GM12878 (cell line): Measurements from ENCODE around the gene PMEL. TPM values are rescaled to one million over a fixed set of nuclear protein-coding genes. Genes with fewer than 3 reads are reported as not detected.
A peak's percentile ranks its signal among the peaks of the same experiment; 100 is the strongest.

Source experiments
- ATF2 ChIP-seq: IDR thresholded peaks from 2 replicates; pipeline ENCODE4 v1.6.1; 2012; ENCODE audit warnings: low read length, inconsistent platforms
- CREB1 ChIP-seq: IDR thresholded peaks from 2 replicates; pipeline ENCODE4 v1.6.1; 2012; ENCODE audit warnings: low read depth, mild to moderate bottlenecking, inconsistent platforms
- ELK1 ChIP-seq: IDR thresholded peaks from 2 replicates; pipeline ENCODE4 v1.6.1; 2012; ENCODE audit warnings: low read depth, low read length, improper control_type of control experiment
- ETV6 ChIP-seq, 2 experiments: fragments of 450-650 bp in 1 of 2; IDR thresholded peaks in 1 of 2; conservative IDR thresholded peaks in 1 of 2; 2 replicates each; pipeline ENCODE4 v1.6.1; 2014; ENCODE audit warnings: antibody characterized with exemption in 1 of 2, borderline replicate concordance in 1 of 2, low read depth in 1 of 2, mild to moderate bottlenecking in 1 of 2, moderate library complexity in 1 of 2
- HDAC6 ChIP-seq: fragments of 200-600 bp; sonication (generic); IDR thresholded peaks from one replicate; pipeline ENCODE4 v1.8.0; 2017; ENCODE audit warnings: antibody characterized with exemption; ENCODE audit not compliant: unreplicated experiment
- JUND ChIP-seq: IDR thresholded peaks from 2 replicates; pipeline ENCODE4 v1.6.1; 2012; ENCODE audit warnings: low read depth, mild to moderate bottlenecking, low read length, improper control_type of control experiment, moderate library complexity
- MTA2 ChIP-seq: fragments of 450-650 bp; IDR thresholded peaks from 2 replicates; pipeline ENCODE4 v1.6.1; 2016; ENCODE audit warnings: low read depth, mild to moderate bottlenecking, moderate library complexity
- MTA3 ChIP-seq: IDR thresholded peaks from 2 replicates; pipeline ENCODE4 v1.6.1; 2012; ENCODE audit warnings: low read length, inconsistent platforms, borderline replicate concordance
- MXI1 ChIP-seq: fragments of 150-350 bp; IDR thresholded peaks from 2 replicates; pipeline ENCODE4 v1.6.1; 2011; ENCODE audit warnings: low read depth, mild to moderate bottlenecking, inconsistent platforms, low read length, improper control_type of control experiment
- NBN ChIP-seq: fragments of 450-650 bp; IDR thresholded peaks from 2 replicates; pipeline ENCODE4 v1.6.1; 2016
- NFYA ChIP-seq: IDR thresholded peaks from 2 replicates; pipeline ENCODE4 v1.6.1; 2011; ENCODE audit warnings: low read depth, mild to moderate bottlenecking, low read length, improper control_type of control experiment, borderline replicate concordance
- RFX5 ChIP-seq: IDR thresholded peaks from 2 replicates; pipeline ENCODE4 v1.6.1; 2011; ENCODE audit warnings: low read depth, low read length, improper control_type of control experiment
- SP1 ChIP-seq: IDR thresholded peaks from one replicate; pipeline ENCODE4 v1.6.1; 2011; ENCODE audit warnings: low read depth, low read length
- ZNF217 ChIP-seq: fragments of 450-650 bp; IDR thresholded peaks from 2 replicates; pipeline ENCODE4 v1.6.1; 2017; ENCODE audit warnings: antibody characterized with exemption, mild to moderate bottlenecking
- ZNF622 ChIP-seq: fragments of 450-650 bp; IDR thresholded peaks from 2 replicates; pipeline ENCODE4 v1.6.1; 2017; ENCODE audit warnings: mild to moderate bottlenecking, inconsistent platforms
- polyA plus RNA-seq, 11 experiments: library from polyadenylated mRNA; depleted of rRNA in 4 of 11; unstranded in 6 of 11; stranded (reverse) in 5 of 11; fragments of >200 nt; fragmentation: Nextera tagmentation in 4 of 11; fragmentation: Illumina TruSeq in 1 of 11; extraction: Ambion mirVana in 4 of 11; extraction: Trizol in 1 of 11; gene quantifications; 1 replicate in 1 of 11; 2 replicates in 10 of 11; pipeline versions ENCODE4 v1.2.1 to v1.2.3, GENCODE V29; 2011 to 2016; ENCODE audit warnings: inconsistent platforms in 2 of 11, missing spikeins in 2 of 11, low read depth in 1 of 11
- total RNA-seq, 4 experiments: library from RNA; depleted of rRNA in 3 of 4; stranded (reverse); fragments of >200 nt in 3 of 4; fragmentation: Illumina TruSeq in 1 of 4; extraction: Trizol in 1 of 4; gene quantifications; 2 replicates each; pipeline versions ENCODE4 v1.2.1 to v1.2.3, GENCODE V29; 2013 to 2021
- TF ChIP-seq, protein P1 (sequence below): fragments of 450-650 bp; IDR thresholded peaks from 2 replicates; pipeline ENCODE4 v1.6.1; 2017; ENCODE audit warnings: mild to moderate bottlenecking, low read depth, inconsistent platforms; ENCODE audit not compliant: poor library complexity, severe bottlenecking
- TF ChIP-seq, protein P2 (sequence below): fragments of 450-650 bp; conservative IDR thresholded peaks from 2 replicates; pipeline ENCODE4 v1.6.1; 2017; ENCODE audit warnings: mild to moderate bottlenecking, moderate library complexity
- TF ChIP-seq, protein P3 (sequence below): fragments of 450-650 bp; IDR thresholded peaks from 2 replicates; pipeline ENCODE4 v1.6.1; 2014; ENCODE audit warnings: mild to moderate bottlenecking
- TF ChIP-seq, protein P4 (sequence below): fragments of 450-650 bp; formaldehyde crosslinking; IDR thresholded peaks from 2 replicates; pipeline ENCODE4 v1.5.0; 2022; ENCODE audit warnings: mild to moderate bottlenecking, missing genetic modification characterization

The PMEL gene
- total and polyA plus RNA-seq, 10 of the 15 experiments (the other 5 are each of a cell fraction or from before 2014, with no cell fraction given): 0.32 to 1.6 (median 0.56) TPM

DNA sequence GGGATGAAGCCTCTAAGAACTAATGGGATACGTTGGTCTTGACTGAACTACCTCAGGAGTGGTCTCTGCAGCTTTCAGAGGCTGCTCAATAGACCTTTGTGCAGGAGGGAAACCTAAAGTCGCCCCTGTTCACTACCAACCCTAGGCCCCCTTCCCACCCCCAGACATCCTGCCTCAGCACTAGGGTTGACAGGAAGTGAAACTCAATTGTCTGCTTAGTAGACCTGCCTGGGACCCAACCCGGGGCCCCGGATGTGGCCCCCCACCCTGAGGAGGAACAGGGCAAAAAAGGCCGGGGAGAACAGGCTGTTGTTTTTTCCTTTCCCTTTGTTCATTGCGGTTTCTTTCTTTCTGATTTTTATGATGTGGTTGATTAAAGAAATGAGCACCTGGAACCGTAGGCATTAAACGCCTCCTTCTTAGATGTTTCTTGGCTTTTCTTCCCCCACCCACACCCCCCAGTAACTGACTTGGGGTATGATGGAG lies 36.5 kb downstream of the PMEL start (continued):
- TF ChIP-seq, protein P1, sequence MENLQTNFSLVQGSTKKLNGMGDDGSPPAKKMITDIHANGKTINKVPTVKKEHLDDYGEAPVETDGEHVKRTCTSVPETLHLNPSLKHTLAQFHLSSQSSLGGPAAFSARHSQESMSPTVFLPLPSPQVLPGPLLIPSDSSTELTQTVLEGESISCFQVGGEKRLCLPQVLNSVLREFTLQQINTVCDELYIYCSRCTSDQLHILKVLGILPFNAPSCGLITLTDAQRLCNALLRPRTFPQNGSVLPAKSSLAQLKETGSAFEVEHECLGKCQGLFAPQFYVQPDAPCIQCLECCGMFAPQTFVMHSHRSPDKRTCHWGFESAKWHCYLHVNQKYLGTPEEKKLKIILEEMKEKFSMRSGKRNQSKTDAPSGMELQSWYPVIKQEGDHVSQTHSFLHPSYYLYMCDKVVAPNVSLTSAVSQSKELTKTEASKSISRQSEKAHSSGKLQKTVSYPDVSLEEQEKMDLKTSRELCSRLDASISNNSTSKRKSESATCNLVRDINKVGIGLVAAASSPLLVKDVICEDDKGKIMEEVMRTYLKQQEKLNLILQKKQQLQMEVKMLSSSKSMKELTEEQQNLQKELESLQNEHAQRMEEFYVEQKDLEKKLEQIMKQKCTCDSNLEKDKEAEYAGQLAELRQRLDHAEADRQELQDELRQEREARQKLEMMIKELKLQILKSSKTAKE: peak; percentile 54
- TF ChIP-seq, protein P2, sequence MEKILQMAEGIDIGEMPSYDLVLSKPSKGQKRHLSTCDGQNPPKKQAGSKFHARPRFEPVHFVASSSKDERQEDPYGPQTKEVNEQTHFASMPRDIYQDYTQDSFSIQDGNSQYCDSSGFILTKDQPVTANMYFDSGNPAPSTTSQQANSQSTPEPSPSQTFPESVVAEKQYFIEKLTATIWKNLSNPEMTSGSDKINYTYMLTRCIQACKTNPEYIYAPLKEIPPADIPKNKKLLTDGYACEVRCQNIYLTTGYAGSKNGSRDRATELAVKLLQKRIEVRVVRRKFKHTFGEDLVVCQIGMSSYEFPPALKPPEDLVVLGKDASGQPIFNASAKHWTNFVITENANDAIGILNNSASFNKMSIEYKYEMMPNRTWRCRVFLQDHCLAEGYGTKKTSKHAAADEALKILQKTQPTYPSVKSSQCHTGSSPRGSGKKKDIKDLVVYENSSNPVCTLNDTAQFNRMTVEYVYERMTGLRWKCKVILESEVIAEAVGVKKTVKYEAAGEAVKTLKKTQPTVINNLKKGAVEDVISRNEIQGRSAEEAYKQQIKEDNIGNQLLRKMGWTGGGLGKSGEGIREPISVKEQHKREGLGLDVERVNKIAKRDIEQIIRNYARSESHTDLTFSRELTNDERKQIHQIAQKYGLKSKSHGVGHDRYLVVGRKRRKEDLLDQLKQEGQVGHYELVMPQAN: peak; percentile 25; the same call in 1 of the 2 replicates
- TF ChIP-seq SP1 (peak; percentile 69), CREB1 (peak; percentile 54; the same call in 1 of the 2 replicates), NFYA (no peak), NBN (peak; percentile 49; the same call in 1 of the 2 replicates), ETV6 (conservative IDR thresholded peaks at IDR 0.05 in 1 of 2, IDR thresholded peaks at IDR 0.05 in 1 of 2; ENCODE audit: borderline replicate concordance in 1 of 2, low read depth in 1 of 2) (peak in 1 of 2 experiments; percentile 91; a peak in 2 of 4 replicates), ZNF217 (0 out of 2 replicates have a peak, but pooled peaks have one; percentile 34), MXI1 (no peak), ATF2 (peak; percentile 69; the same call in 1 of the 2 replicates), ELK1 (peak; percentile 65; the same call in 1 of the 2 replicates), MTA2 (peak; percentile 79), RFX5 (no peak), ZNF622 (no peak), MTA3 (peak; percentile 90; the same call in 1 of the 2 replicates), JUND (no peak), HDAC6 (no peak)
- TF ChIP-seq, protein P3, sequence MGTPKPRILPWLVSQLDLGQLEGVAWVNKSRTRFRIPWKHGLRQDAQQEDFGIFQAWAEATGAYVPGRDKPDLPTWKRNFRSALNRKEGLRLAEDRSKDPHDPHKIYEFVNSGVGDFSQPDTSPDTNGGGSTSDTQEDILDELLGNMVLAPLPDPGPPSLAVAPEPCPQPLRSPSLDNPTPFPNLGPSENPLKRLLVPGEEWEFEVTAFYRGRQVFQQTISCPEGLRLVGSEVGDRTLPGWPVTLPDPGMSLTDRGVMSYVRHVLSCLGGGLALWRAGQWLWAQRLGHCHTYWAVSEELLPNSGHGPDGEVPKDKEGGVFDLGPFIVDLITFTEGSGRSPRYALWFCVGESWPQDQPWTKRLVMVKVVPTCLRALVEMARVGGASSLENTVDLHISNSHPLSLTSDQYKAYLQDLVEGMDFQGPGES: no peak
- TF ChIP-seq, protein P4, sequence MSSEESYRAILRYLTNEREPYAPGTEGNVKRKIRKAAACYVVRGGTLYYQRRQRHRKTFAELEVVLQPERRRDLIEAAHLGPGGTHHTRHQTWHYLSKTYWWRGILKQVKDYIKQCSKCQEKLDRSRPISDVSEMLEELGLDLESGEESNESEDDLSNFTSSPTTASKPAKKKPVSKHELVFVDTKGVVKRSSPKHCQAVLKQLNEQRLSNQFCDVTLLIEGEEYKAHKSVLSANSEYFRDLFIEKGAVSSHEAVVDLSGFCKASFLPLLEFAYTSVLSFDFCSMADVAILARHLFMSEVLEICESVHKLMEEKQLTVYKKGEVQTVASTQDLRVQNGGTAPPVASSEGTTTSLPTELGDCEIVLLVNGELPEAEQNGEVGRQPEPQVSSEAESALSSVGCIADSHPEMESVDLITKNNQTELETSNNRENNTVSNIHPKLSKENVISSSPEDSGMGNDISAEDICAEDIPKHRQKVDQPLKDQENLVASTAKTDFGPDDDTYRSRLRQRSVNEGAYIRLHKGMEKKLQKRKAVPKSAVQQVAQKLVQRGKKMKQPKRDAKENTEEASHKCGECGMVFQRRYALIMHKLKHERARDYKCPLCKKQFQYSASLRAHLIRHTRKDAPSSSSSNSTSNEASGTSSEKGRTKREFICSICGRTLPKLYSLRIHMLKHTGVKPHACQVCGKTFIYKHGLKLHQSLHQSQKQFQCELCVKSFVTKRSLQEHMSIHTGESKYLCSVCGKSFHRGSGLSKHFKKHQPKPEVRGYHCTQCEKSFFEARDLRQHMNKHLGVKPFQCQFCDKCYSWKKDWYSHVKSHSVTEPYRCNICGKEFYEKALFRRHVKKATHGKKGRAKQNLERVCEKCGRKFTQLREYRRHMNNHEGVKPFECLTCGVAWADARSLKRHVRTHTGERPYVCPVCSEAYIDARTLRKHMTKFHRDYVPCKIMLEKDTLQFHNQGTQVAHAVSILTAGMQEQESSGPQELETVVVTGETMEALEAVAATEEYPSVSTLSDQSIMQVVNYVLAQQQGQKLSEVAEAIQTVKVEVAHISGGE (CRISPR knock-in tag): no peak
